Cardiac muscle cell (in vitro differentiated cells and primary cell): ENCODE data around the gene GRAMD2B. TPM values are rescaled to one million over a fixed set of nuclear protein-coding genes. Genes with fewer than 3 reads are reported as not detected.

Experiments used
- DNase-seq, 2 donors: peaks; one replicate each; pipeline versions ENCODE4 v3.0.0 to v3.0.0-alpha.2; 2010 to 2017; ENCODE audit warnings: low read depth in 1 of 2, low spot score in 1 of 2
- H3K27ac ChIP-seq: fragments of 200-600 bp; sonication (generic); 2 replicates; pipeline ENCODE4 v1.5.1; 2016
- H3K27me3 ChIP-seq: fragments of 200-600 bp; sonication (generic); 2 replicates; pipeline ENCODE4 v1.6.0; 2016; ENCODE audit warnings: control low read depth
- H3K36me3 ChIP-seq: fragments of 200-600 bp; sonication (generic); 2 replicates; pipeline ENCODE4 v1.5.1; 2016; ENCODE audit warnings: control low read depth
- H3K4me1 ChIP-seq: fragments of 200-600 bp; sonication (generic); 2 replicates; pipeline ENCODE4 v1.8.1; 2017; ENCODE audit warnings: low read depth, mild to moderate bottlenecking, mixed run types
- H3K4me3 ChIP-seq: fragments of 200-600 bp; sonication (generic); 2 replicates; pipeline ENCODE4 v1.5.1; 2016; ENCODE audit warnings: mild to moderate bottlenecking
- H3K9me3 ChIP-seq: fragments of 200-600 bp; sonication (generic); 2 replicates; pipeline ENCODE4 v1.5.1; 2017; ENCODE audit warnings: low read depth, mild to moderate bottlenecking, control low read depth
- CTCF ChIP-seq: IDR thresholded peaks from 2 replicates; pipeline ENCODE4 v1.5.1; 2012; ENCODE audit warnings: low read depth, mild to moderate bottlenecking, low read length
- polyA plus RNA-seq: library from polyadenylated mRNA; unstranded; fragments of >200 nt; fragmentation: Nextera tagmentation; extraction: Ambion mirVana; gene quantifications from 2 replicates; pipeline ENCODE4 v1.2.1, GENCODE V29; 2016
- total RNA-seq: library from RNA; depleted of rRNA; stranded (reverse); fragments of >200 nt; gene quantifications from 2 replicates; pipeline ENCODE4 v1.2.3, GENCODE V29; 2016

The GRAMD2B gene
- total and polyA plus RNA-seq, 2 experiments from 2014 or later = 17.7 to 26.8 TPM

GRCh38 chr5:126534553-126534952 is 111.3 kb downstream of the GRAMD2B start:
- Histone ChIP-seq H3K36me3 (no peaks in the 10 kb centered on the region), H3K4me1 (no peaks in the 10 kb centered on the region), H3K4me3 (no peak overlapping the region), H3K9me3 (no peaks in the 10 kb centered on the region), H3K27ac (no peak overlapping the region), H3K27me3 (no peaks in the 10 kb centered on the region)
- DNase-seq = no peak
- TF ChIP-seq CTCF = no peak

- Histone ChIP-seq H3K36me3 (no peaks in the 10 kb centered on the region), H3K27me3 (no peaks in the 10 kb centered on the region), H3K27ac (no peak overlapping the region), H3K4me1 (no peaks in the 10 kb centered on the region), H3K4me3 (no peak overlapping the region), H3K9me3 (no peaks in the 10 kb centered on the region)
- no peak for DNase-seq
- no peak for TF ChIP-seq CTCF
These were observed 112.8 kb downstream of the GRAMD2B start for GRCh38 chr5:126535856-126536545.

GRCh38 chr5:126536874-126537273 is 113.7 kb downstream of the GRAMD2B start:
- Histone ChIP-seq H3K27me3 (no peaks in the 10 kb centered on the region), H3K36me3 (no peaks in the 10 kb centered on the region), H3K4me3 (no peak overlapping the region), H3K9me3 (no peaks in the 10 kb centered on the region), H3K4me1 (no peaks in the 10 kb centered on the region), H3K27ac (no peak overlapping the region)
- DNase-seq = no peak
- no peak for TF ChIP-seq CTCF

GRCh38 chr5:126538579-126538978 is 115.4 kb downstream of the GRAMD2B start:
- H3K4me1 ChIP-seq = no peaks in the 10 kb centered on the region
- no peak overlapping the region for H3K27ac ChIP-seq
- H3K4me3 ChIP-seq = no peak overlapping the region
- TF ChIP-seq CTCF = no peak
- H3K27me3 ChIP-seq = no peaks in the 10 kb centered on the region
- H3K36me3 ChIP-seq = no peaks in the 10 kb centered on the region
- no peak for DNase-seq
- no peaks in the 10 kb centered on the region for H3K9me3 ChIP-seq

GRCh38 chr5:126540631-126541030 is 117.4 kb downstream of the GRAMD2B start:
- no peak for TF ChIP-seq CTCF
- no peak overlapping the region for H3K4me3 ChIP-seq
- peaks cover 6% of the 10 kb centered on the region for H3K36me3 ChIP-seq
- H3K9me3 ChIP-seq = no peaks in the 10 kb centered on the region
- no peak for DNase-seq
- no peak overlapping the region for H3K27ac ChIP-seq
- no peaks in the 10 kb centered on the region for H3K27me3 ChIP-seq
- H3K4me1 ChIP-seq = no peaks in the 10 kb centered on the region
